HL-60 (cell line): ENCODE results near the gene NIN.

Experiments
- CTCF ChIP-seq: IDR thresholded peaks from one replicate; pipeline ENCODE4 v1.5.1; 2011; ENCODE audit warnings: low read length, control low read depth, inconsistent platforms; ENCODE audit not compliant: insufficient read depth
- SPI1 ChIP-seq: IDR thresholded peaks from 2 replicates; pipeline ENCODE4 v1.6.1; 2012; ENCODE audit warnings: low read depth, mild to moderate bottlenecking, borderline replicate concordance

GRCh38 chr14:50798048-50798421 is 32.9 kb downstream of the NIN start:
- TF ChIP-seq CTCF: no peak
- TF ChIP-seq SPI1: no peak
